ENCODE data around the gene ESRRA. TPM values are rescaled to one million over a fixed set of nuclear protein-coding genes. Genes with fewer than 3 reads are reported as not detected.
A peak's percentile ranks its signal among the peaks of the same experiment; 100 is the strongest.

ESRRA gene
- total and polyA plus RNA-seq, 9 of the 15 experiments (the other 6 are each of a cell fraction or from before 2014, with no cell fraction given) = 0.27 to 89.7 (median 23.7) TPM

DNA sequence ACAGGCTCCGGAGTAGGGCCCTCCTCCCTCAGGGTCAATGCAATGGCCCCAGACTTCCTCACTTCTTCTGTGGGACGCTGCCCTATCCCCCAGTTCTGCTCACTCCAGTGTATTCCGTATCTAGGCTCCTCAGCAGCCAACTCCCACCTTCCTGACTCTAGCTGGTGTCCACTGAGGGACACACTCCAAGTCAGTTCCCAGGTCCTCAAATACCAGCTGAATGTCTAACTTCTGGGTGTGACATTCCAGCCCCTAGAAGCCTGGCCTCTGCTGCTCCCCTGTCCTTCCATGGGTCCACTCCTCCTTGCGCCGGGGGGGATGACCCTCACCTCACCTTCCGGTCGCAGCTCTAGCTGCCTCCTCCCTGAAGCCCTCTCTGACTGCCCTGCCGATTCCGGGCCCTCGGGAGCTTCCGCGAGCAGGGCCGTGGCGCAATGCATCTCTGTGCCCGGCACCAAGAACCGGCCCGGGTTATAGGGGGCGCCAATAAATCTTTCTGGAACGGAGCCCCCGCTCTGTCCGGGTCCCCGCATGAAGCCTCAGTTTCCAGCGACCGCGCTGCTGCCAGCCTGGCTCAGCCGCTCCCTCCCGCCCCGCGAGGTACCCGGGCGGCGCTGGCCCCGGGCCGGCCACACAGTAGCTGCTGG lies 36.3 kb upstream of the ESRRA start (continued):
- TF ChIP-seq, protein P1, sequence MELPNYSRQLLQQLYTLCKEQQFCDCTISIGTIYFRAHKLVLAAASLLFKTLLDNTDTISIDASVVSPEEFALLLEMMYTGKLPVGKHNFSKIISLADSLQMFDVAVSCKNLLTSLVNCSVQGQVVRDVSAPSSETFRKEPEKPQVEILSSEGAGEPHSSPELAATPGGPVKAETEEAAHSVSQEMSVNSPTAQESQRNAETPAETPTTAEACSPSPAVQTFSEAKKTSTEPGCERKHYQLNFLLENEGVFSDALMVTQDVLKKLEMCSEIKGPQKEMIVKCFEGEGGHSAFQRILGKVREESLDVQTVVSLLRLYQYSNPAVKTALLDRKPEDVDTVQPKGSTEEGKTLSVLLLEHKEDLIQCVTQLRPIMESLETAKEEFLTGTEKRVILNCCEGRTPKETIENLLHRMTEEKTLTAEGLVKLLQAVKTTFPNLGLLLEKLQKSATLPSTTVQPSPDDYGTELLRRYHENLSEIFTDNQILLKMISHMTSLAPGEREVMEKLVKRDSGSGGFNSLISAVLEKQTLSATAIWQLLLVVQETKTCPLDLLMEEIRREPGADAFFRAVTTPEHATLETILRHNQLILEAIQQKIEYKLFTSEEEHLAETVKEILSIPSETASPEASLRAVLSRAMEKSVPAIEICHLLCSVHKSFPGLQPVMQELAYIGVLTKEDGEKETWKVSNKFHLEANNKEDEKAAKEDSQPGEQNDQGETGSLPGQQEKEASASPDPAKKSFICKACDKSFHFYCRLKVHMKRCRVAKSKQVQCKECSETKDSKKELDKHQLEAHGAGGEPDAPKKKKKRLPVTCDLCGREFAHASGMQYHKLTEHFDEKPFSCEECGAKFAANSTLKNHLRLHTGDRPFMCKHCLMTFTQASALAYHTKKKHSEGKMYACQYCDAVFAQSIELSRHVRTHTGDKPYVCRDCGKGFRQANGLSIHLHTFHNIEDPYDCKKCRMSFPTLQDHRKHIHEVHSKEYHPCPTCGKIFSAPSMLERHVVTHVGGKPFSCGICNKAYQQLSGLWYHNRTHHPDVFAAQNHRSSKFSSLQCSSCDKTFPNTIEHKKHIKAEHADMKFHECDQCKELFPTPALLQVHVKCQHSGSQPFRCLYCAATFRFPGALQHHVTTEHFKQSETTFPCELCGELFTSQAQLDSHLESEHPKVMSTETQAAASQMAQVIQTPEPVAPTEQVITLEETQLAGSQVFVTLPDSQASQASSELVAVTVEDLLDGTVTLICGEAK (IDR thresholded peaks at IDR 0.05) = peak; percentile 55; the same call in 1 of the 2 replicates
- TF ChIP-seq, protein P1 (CRISPR knock-in tag; IDR thresholded peaks at IDR 0.05) = no peak
- no peak for TF ChIP-seq DMBX1 (CRISPR knock-in tag; IDR thresholded peaks at IDR 0.05; ENCODE audit: borderline replicate concordance)
